Dendritic cell treated with granulocyte-macrophage colony-stimulating factor and Interleukin-4, amounts not matched to agents 40 ng/mL and 50 ng/mL, for 4 days (primary cell): Measurements from ENCODE around the gene B3GAT3.

Experiments
- H3K27ac Mint-ChIP-seq: one replicate; pipeline ENCODE4 v1.8.0; 2022; ENCODE audit warnings: mild to moderate bottlenecking, mixed read lengths
- H3K27me3 Mint-ChIP-seq: one replicate; pipeline ENCODE4 v1.8.0; 2022; ENCODE audit warnings: mild to moderate bottlenecking, mixed read lengths
- H3K36me3 Mint-ChIP-seq: one replicate; pipeline ENCODE4 v1.8.0; 2022; ENCODE audit warnings: low read depth, mixed read lengths
- H3K4me1 Mint-ChIP-seq: one replicate; pipeline ENCODE4 v1.8.0; 2022; ENCODE audit warnings: low read depth, mixed read lengths
- H3K4me3 Mint-ChIP-seq: one replicate; pipeline ENCODE4 v1.8.0; 2022; ENCODE audit warnings: mild to moderate bottlenecking, moderate library complexity, mixed read lengths
- H3K9me3 Mint-ChIP-seq: one replicate; pipeline ENCODE4 v1.8.0; 2022; ENCODE audit warnings: mixed read lengths
- intact Hi-C: fragments of 100-400 bp; cut with micrococcal nuclease; formaldehyde crosslinking; loops from one replicate; pipeline ENCODE4 v1.15.0; 2022

The B3GAT3 gene

DNA sequence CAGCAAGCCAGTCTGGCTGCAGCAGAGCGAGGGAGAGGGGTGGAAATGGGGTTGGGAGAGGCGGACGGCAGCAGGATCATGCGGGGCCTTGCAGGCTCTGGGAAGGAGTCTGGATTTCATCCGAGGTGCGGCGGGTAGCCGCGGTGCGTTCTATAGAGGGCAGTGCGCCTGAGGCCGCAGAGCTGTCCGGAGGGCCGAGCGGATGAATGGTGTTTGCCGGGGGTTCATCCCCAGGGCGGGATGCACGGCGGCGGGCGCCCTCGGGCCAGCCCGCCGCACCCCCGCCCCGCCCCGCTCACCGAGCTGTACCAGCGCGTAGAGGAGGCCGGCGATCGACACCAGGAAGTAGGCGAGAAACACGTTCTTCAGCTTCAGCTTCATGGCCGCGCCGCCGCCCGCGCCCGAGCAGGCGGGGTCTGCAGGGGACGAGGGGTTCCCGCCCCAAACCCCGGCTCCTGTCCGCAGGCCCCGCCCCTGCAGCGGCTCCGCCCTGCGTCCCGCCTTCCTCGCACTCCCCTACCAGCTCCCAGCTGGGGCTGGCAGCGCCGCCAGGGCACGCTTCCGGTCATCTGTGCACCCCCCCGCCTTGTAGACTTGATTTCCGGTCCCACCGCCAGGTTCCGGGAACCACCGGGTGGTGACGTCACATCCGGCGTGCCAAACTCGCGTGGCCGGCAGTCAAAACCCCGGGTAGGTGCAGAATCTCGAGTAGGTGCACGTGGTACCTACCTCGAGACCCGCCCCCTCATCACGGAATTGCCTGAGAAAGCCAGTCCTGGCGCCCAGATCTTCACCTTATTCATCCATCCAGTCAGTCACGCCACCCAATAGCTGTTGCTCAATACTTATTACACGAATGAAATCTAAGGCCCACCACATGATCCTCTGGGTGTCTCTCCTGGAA is at the start of gene B3GAT3:
B3GAT3 (minus strand) TSS at position 420 of the 904 bp plus-strand sequence; CDS start at position 381, 39 bp downstream.
- Mint-ChIP-seq H3K4me1 (peaks cover 27% of the 10 kb centered on the region), H3K4me3 (peak within 1 kb of the TSS; percentile 98), H3K27me3 (no peaks in the 10 kb centered on the region), H3K36me3 (peaks cover 56% of the 10 kb centered on the region), H3K27ac (peak within 1 kb of the TSS; percentile 94), H3K9me3 (no peaks in the 10 kb centered on the region)
- intact Hi-C loops = no loop called here

DNA sequence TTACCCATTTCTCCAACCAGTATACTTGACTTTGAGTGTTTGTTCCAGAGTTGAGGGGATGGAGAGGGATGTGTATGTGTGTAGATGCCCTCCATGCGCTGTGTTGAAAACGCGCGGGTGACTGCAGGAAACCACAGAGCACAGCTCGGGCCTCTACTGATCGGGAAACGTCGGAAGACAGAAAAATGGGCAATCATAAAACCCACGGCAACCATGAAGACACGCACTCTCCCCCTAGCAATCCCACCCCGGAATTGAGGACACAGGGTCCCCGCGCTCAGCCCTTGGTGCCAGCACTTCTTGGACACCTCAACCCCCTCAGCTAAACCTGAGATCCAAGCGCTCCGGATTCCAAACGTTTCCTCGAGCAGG is 49.4 kb upstream of the B3GAT3 start:
- no peaks in the 10 kb centered on the region for H3K27me3 Mint-ChIP-seq
- intact Hi-C loops = loop anchor here (5.0 kb wide), 1 partner anchor 79 kb away; the partner anchor contains the start of gene TUT1
- peaks cover 56% of the 10 kb centered on the region for H3K4me1 Mint-ChIP-seq
- H3K9me3 Mint-ChIP-seq = no peaks in the 10 kb centered on the region
- H3K4me3 Mint-ChIP-seq = peak overlapping the region; percentile 95
- H3K27ac Mint-ChIP-seq = peak overlapping the region; percentile 96
- H3K36me3 Mint-ChIP-seq = peaks cover 81% of the 10 kb centered on the region

DNA sequence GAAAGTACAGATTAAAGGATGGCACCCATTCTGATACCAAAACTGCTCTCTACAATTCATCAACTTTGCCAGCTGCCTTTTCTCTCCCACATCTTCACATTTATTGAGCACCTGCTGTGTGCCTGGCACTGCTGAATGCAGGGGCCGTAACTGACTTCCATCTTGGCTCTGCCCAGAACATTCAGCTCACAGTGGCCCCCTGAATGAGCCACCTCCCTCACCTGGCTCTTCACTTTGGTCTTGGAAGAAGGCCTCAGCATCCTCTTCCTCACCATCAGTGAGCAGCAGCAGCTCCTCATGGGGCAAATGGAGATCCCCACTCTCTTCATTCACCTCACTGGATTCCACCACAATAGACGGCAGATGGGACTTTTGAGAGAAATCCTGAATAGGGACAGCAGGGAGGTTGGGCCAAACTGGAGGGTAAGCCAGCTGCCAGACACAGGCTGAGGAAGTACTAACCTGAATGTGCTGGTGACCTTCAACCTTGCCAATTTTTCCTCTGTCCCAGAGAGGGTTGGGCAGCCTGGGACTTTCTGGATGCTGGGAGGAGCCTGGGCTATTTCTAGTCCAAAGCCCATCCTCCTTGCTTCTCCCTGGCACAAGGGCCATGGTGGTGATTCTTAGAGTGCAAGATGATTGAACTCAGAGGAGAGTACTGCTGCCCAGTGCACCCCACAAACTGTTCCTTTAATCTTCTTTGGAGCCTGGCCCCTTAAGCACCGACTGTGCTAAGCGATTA is 47.8 kb upstream of the B3GAT3 start:
- no peaks in the 10 kb centered on the region for H3K9me3 Mint-ChIP-seq
- H3K27ac Mint-ChIP-seq = no peak overlapping the region
- no peaks in the 10 kb centered on the region for H3K27me3 Mint-ChIP-seq
- intact Hi-C loops = loop anchor here (5.0 kb wide), 1 partner anchor 77 kb away; the partner anchor contains the start of gene TUT1
- peaks cover 81% of the 10 kb centered on the region for H3K36me3 Mint-ChIP-seq
- H3K4me1 Mint-ChIP-seq = peaks cover 51% of the 10 kb centered on the region
- no peak overlapping the region for H3K4me3 Mint-ChIP-seq

DNA sequence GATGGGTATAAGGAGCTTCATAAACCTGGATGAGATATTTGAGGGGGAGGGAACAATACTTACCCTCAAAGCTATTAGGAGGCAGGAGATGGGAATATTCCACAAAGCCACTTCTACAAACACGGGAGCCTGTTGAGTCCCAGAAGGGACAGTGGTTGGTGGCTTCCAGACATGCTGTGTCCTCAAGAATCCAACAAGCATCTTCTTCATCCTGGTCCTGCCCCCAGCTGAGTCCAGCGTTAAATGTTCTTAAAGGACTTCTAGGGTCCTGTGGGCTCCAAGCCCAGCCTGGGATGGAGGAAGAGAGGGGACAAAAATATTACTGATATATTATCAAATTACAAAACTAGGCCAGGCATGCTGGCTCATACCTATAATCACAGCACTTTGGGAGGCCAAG is 45.7 kb upstream of the B3GAT3 start:
- H3K27me3 Mint-ChIP-seq = no peaks in the 10 kb centered on the region
- H3K27ac Mint-ChIP-seq = no peak overlapping the region
- H3K4me3 Mint-ChIP-seq = no peak overlapping the region
- peaks cover 52% of the 10 kb centered on the region for H3K4me1 Mint-ChIP-seq
- H3K36me3 Mint-ChIP-seq = peaks cover 76% of the 10 kb centered on the region
- intact Hi-C loops = no loop called here
- H3K9me3 Mint-ChIP-seq = no peaks in the 10 kb centered on the region

DNA sequence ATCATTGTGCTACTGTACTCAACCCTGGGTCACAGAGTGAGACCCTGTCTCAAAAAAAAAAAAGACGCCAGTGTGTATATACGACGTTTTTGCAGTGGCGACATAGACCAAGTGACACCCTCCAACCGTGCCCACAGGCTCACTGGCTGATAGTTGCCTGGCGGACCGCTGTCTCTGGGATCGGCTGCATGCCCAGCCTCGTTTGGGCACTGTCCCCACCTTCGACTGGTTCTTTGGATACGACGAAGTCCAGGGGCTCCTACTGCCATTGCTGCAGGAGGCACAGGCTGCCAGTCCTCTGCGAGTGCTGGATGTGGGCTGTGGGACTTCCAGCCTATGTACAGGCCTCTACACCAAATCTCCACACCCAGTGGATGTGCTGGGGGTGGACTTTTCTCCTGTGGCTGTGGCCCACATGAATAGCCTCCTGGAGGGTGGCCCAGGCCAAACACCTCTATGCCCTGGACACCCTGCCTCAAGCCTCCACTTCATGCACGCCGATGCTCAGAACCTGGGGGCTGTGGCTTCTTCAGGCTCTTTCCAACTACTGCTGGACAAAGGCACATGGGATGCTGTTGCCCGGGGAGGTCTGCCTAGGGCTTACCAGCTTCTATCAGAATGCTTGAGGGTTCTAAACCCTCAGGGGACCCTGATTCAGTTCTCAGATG is 44.6 kb upstream of the B3GAT3 start:
- H3K27ac Mint-ChIP-seq = peak overlapping the region; percentile 88
- no peaks in the 10 kb centered on the region for H3K27me3 Mint-ChIP-seq
- peak overlapping the region; percentile 94 for H3K4me3 Mint-ChIP-seq
- H3K36me3 Mint-ChIP-seq = peaks cover 70% of the 10 kb centered on the region
- intact Hi-C loops = no loop called here
- H3K9me3 Mint-ChIP-seq = no peaks in the 10 kb centered on the region
- peaks cover 45% of the 10 kb centered on the region for H3K4me1 Mint-ChIP-seq

DNA sequence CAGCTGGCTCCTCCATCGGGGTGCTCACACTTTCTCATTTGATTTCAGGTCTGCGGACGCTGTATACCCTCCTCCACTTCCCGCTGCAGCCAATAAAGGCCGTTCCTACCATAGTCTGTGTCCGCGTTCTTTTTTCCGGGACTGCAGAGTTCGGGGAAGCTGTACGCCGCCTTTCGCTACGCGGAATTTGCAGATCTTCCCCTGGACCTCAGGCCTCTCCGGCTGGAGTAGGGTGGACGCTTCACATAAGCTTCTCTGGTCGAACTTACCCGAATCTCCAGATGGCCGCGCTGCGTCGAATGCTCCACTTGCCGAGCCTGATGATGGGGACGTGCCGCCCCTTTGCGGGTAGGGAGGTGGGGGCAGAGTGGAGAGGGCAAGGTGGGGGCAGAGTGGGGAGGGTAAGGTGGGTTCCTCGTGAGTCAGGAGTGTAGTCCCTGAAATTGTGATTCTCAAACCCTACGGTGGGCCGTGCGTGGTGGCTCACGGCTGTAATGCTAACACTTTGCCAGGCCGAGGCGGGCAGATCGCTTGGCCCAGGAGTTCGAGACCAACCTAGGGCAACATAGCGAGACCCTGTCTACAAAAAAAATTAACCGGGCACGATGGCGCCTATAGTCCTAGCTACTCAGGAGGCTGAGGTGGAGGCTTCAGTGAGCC is 43.9 kb upstream of the B3GAT3 start:
- H3K4me1 Mint-ChIP-seq = peaks cover 39% of the 10 kb centered on the region
- H3K27ac Mint-ChIP-seq = peak overlapping the region; percentile 88
- H3K9me3 Mint-ChIP-seq = no peaks in the 10 kb centered on the region
- peak overlapping the region; percentile 94 for H3K4me3 Mint-ChIP-seq
- peaks cover 65% of the 10 kb centered on the region for H3K36me3 Mint-ChIP-seq
- no peaks in the 10 kb centered on the region for H3K27me3 Mint-ChIP-seq
- intact Hi-C loops = no loop called here

DNA sequence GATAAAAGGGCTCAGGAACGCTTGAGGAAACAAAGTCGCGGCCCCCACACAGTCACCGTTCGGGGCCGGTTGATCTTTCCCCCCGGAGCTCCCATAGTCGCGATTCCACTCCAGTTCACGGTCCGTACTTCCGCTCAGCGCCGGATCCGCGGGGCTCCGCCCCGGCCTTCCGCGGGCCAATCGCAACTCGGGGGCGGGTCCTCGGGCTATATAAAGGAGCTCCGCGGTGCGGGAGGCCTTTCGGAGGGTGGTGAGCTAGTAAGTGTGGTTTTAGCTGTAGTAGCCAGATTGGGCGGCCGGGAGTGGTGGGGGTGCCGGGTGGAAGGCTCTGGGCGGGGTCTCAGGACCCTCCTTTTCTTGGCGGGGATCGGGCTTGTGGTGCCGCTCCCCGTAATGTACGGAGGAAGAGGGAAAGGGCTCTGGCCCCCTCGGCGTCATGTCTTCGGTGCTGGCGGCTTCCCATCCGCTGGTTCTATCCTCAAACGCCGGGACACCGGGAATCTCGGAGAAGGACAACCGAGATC is 43.4 kb upstream of the B3GAT3 start, which contains the start of the genes C11orf98 and CSKMT:
C11orf98 (minus strand) TSS at position 136 of the 524 bp plus-strand sequence; CDS start at position 95, 41 bp downstream.
CSKMT (plus strand) TSS at position 238 of the 524 bp plus-strand sequence. CDS start 568 bp downstream, outside the sequence.
- Mint-ChIP-seq H3K27me3 (no peaks in the 10 kb centered on the region), H3K36me3 (peaks cover 65% of the 10 kb centered on the region), H3K4me3 (peak within 1 kb of the TSS; percentile 94), H3K4me1 (peaks cover 35% of the 10 kb centered on the region), H3K9me3 (no peaks in the 10 kb centered on the region), H3K27ac (peak within 1 kb of the TSS; percentile 88)
- intact Hi-C loops = no loop called here

DNA sequence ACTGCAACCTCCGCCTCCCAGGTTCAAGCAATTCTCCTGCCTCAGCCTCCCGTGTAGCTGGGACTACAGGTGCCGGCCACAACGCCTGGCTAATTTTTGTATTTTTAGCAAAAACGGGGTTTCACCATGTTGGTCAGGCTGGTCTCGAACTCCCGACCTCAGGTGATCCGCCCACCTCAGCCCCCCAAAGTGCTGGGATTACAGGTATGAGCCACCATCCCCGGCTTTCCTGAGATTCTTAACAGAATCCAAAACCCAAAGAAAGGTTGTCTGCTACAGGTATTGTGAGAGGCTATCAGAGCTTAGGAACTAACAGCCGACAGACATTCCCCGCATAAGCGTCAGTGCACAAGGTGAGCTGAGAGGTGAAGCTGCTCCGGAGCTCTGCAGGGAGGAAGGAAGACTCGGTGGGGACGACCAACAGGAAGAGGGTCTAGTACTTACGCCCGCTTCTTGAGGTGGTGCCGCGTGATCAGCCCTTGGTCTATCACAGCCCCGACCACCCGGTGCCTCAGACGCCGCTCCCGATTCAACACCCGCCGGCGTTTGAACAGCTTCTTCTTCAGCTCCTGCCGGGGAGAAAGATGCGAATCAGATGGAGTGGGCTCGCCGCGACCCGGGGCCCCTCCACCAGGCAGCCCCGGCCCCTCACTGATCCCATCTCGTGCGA is 42.8 kb upstream of the B3GAT3 start:
- peaks cover 63% of the 10 kb centered on the region for H3K36me3 Mint-ChIP-seq
- intact Hi-C loops = no loop called here
- H3K27me3 Mint-ChIP-seq = no peaks in the 10 kb centered on the region
- peaks cover 29% of the 10 kb centered on the region for H3K4me1 Mint-ChIP-seq
- peak overlapping the region; percentile 94 for H3K4me3 Mint-ChIP-seq
- H3K27ac Mint-ChIP-seq = peak overlapping the region; percentile 88
- no peaks in the 10 kb centered on the region for H3K9me3 Mint-ChIP-seq

DNA sequence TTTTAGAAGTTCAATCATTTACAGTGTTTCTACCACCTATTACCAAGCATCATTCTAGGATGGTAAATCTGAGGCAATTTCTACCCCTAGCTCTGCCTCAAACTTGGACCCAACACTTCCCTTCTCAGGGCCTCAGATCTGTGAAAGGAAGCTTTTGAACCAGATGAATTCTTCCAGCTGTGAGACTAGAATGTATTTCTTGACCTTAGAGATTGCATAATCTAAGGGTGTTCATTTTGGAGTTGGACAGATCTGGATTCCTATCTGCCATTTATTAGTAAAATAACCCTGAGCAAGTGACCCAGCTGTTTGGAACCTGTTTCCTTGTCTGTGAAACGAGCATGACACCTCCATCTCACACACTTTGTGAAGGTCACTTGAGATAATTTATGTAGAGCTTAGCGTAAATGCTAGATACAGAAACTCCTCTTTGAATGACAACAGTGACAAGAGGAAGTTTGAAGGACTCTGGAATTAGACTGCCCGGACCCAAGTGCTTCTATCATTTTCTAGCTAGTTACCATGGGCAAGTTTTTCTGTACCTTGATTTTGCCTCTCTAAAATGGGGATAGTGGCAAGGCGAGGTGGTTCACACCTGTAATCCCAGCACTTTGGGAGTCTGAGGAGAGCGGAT is 35.1 kb upstream of the B3GAT3 start:
- no peak overlapping the region for H3K4me3 Mint-ChIP-seq
- no peak overlapping the region for H3K27ac Mint-ChIP-seq
- peaks cover 8% of the 10 kb centered on the region for H3K36me3 Mint-ChIP-seq

DNA sequence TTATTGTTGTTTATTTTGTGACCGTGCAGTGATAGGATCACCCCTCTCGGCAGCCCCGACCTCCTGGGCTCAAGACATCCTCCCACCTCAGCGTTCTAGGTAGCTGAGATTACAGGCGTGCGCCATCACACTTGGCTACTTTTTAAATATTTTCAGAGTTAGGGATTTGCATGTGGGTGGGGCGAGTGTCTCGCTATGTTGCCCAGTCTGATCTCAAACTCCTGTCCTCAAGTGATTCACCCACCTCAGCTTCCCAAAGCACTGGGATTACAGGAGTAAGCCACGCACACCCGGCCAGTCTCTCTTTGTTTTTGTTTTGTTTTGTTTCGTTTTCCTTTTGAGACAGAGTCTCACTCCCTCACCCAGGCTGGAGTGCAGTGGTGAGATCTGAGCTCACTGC is 32.5 kb upstream of the B3GAT3 start:
- Mint-ChIP-seq H3K4me1 (peaks cover 18% of the 10 kb centered on the region), H3K4me3 (peak overlapping the region; percentile 21), H3K9me3 (no peaks in the 10 kb centered on the region), H3K27ac (peak overlapping the region; percentile 93), H3K36me3 (peaks cover 24% of the 10 kb centered on the region), H3K27me3 (no peaks in the 10 kb centered on the region)
- intact Hi-C loops = no loop called here

More for the DNA sequence above, 35.1 kb upstream of the B3GAT3 start:
- intact Hi-C loops = no loop called here
- Mint-ChIP-seq H3K27me3 (no peaks in the 10 kb centered on the region), H3K9me3 (no peaks in the 10 kb centered on the region), H3K4me1 (peaks cover 13% of the 10 kb centered on the region)

DNA sequence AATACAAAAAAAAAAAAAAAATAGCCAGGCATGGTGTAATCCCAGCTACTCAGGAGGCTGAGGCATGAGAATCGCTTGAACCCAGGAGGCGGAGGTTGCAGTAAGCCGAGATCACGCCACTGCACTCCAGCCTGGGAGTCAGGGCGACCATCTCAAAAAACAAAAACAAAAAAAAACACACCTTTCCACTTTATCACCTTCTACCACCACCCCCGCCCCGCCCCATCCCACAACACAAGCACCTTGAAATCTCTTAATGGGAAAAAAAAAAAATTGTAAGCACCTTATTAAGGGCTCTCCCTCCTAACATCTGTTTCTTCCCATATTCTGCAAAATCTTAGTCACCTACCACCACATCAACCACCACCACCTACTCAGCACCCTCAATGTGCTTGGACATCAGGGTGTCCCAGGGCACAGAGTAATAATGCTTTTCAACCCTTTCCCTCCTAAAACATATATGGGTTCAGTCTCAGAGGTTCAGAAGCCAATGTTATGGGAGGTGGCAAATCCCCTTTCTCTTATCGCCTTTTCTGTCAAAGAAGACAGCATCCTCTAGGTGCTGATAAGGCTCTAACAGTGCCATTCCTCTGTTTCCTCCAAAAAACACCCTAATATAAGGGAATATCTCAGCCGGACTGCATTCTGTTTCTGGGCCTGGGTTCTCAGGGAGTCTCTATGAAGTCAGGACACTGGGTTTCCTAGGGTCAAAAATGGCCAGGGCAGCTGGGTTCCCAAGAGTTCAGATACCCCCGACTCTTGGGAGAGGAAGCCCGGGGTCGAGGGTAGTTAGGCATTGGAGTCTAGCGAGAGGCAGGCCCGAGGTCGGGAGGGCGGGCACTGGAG is 30.6 kb upstream of the B3GAT3 start:
- H3K27ac Mint-ChIP-seq = peak overlapping the region; percentile 93
- H3K4me1 Mint-ChIP-seq = peaks cover 26% of the 10 kb centered on the region
- H3K36me3 Mint-ChIP-seq = peaks cover 43% of the 10 kb centered on the region
- H3K27me3 Mint-ChIP-seq = no peaks in the 10 kb centered on the region
- H3K4me3 Mint-ChIP-seq = peak overlapping the region; percentile 96
- intact Hi-C loops = loop anchor here (1.0 kb wide), 1 partner anchor 27 kb away; the partner anchor contains the start of gene UBXN1
- no peaks in the 10 kb centered on the region for H3K9me3 Mint-ChIP-seq
